ENCODE results near the gene PSPN. TPM values are rescaled to one million over a fixed set of nuclear protein-coding genes. Genes with fewer than 3 reads are reported as not detected.
A peak's percentile ranks its signal among the peaks of the same experiment; 100 is the strongest.

Gene PSPN
- total and polyA plus RNA-seq, 9 of the 15 experiments (the other 6 are each of a cell fraction or from before 2014, with no cell fraction given), result 0.21 to 1.1 (median 0.58) TPM

- TF ChIP-seq ZNF143 (CRISPR knock-in tag; IDR thresholded peaks at IDR 0.05), result peak; percentile 77
- 0 out of 2 replicates have a peak, but pooled peaks have one; percentile 25 for TF ChIP-seq SMAD4 (CRISPR knock-in tag; conservative IDR thresholded peaks at IDR 0.05)
- TF ChIP-seq FOXA1 (IDR thresholded peaks at IDR 0.05; ENCODE audit: borderline replicate concordance), result no peak
- no peak for TF ChIP-seq ZNF41 (CRISPR knock-in tag; conservative IDR thresholded peaks at IDR 0.05)
- peak; percentile 46 for TF ChIP-seq SUPT5H (IDR thresholded peaks at IDR 0.05)
- no peak for TF ChIP-seq ZFP36 (IDR thresholded peaks at IDR 0.05; ENCODE audit: low read depth, low read length, partially characterized antibody)
- TF ChIP-seq SIN3A (IDR thresholded peaks at IDR 0.05; ENCODE audit: borderline replicate concordance in 2 of 2, control insufficient read depth in 1 of 2, low read depth in 2 of 2, low read length in 2 of 2), result peak in 1 of 2 experiments; percentile 27; a peak in 1 of 4 replicates
- TF ChIP-seq, protein P1, sequence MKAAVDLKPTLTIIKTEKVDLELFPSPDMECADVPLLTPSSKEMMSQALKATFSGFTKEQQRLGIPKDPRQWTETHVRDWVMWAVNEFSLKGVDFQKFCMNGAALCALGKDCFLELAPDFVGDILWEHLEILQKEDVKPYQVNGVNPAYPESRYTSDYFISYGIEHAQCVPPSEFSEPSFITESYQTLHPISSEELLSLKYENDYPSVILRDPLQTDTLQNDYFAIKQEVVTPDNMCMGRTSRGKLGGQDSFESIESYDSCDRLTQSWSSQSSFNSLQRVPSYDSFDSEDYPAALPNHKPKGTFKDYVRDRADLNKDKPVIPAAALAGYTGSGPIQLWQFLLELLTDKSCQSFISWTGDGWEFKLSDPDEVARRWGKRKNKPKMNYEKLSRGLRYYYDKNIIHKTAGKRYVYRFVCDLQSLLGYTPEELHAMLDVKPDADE (conservative IDR thresholded peaks at IDR 0.05; ENCODE audit: control insufficient read depth, low read depth, low read length), result 0 out of 2 replicates have a peak, but pooled peaks have one; percentile 29
- no peak for TF ChIP-seq NR0B1 (IDR thresholded peaks at IDR 0.05; ENCODE audit: partially characterized antibody)
These were observed 48.6 kb upstream of the PSPN start, which contains the start of gene KHSRP (continued) for GRCh38 chr19:6424195-6424938.
